WTC11 (cell line): Measurements from ENCODE around the gene CD244. TPM values are rescaled to one million over a fixed set of nuclear protein-coding genes. Genes with fewer than 3 reads are reported as not detected.

ENCODE experiments used
- ATAC-seq: fragments of 200-7000 bp; cut with Tn5 transposase; 2 replicates; pipeline ENCODE4 v1.10.0; 2021; ENCODE audit warnings: mild to moderate bottlenecking, moderate library complexity
- CTCF ChIA-PET: fragments of 300-600 bp; sonication (Branson Sonifier 250); formaldehyde crosslinking; loops from one replicate; lab custom pipeline; 2021; ENCODE audit warnings: antibody characterized with exemption; lab: Charles Lee
- POLR2A ChIA-PET: fragments of 350-600 bp; sonication (Branson Sonifier 250); formaldehyde crosslinking; loops from one replicate; lab custom pipeline; 2021; ENCODE audit warnings: antibody characterized with exemption; lab: Charles Lee
- DNase-seq: peaks from one replicate; pipeline ENCODE4 v3.0.0; 2021; ENCODE audit warnings: low spot score
- H3K27ac Mint-ChIP-seq: 2 replicates; pipeline ENCODE4 v1.8.0; 2021; ENCODE audit warnings: mixed read lengths
- H3K27me3 Mint-ChIP-seq: 2 replicates; pipeline ENCODE4 v1.8.0; 2021; ENCODE audit warnings: low read depth, mild to moderate bottlenecking, moderate library complexity, mixed read lengths
- H3K36me3 Mint-ChIP-seq: 2 replicates; pipeline ENCODE4 v1.8.0; 2021; ENCODE audit warnings: mixed read lengths
- H3K4me1 Mint-ChIP-seq: 2 replicates; pipeline ENCODE4 v1.8.0; 2022; ENCODE audit warnings: mixed read lengths
- H3K4me3 Mint-ChIP-seq: 2 replicates; pipeline ENCODE4 v1.8.0; 2021; ENCODE audit warnings: mild to moderate bottlenecking, moderate library complexity, mixed read lengths
- H3K9me3 Mint-ChIP-seq: 2 replicates; pipeline ENCODE4 v1.8.0; 2021; ENCODE audit warnings: mixed read lengths
- ATF1 ChIP-seq: sonication (generic); formaldehyde crosslinking; IDR thresholded peaks from 2 replicates; pipeline ENCODE4 v1.8.1; 2023; ENCODE audit warnings: mild to moderate bottlenecking, moderate library complexity, missing genetic modification reagents
- CREM ChIP-seq: sonication (generic); formaldehyde crosslinking; IDR thresholded peaks from 2 replicates; pipeline ENCODE4 v1.8.1; 2022; ENCODE audit warnings: mild to moderate bottlenecking, missing genetic modification reagents, moderate library complexity
- E2F4 ChIP-seq: sonication (generic); formaldehyde crosslinking; IDR thresholded peaks from 2 replicates; pipeline ENCODE4 v1.8.1; 2022; ENCODE audit warnings: low read depth, mild to moderate bottlenecking, moderate library complexity, missing genetic modification reagents, borderline replicate concordance
- ERG ChIP-seq: fragments of 250-450 bp; sonication (Bioruptor Pico); IDR thresholded peaks from 2 replicates; pipeline ENCODE4 v1.8.0; 2021; ENCODE audit warnings: mild to moderate bottlenecking
- ESRRA ChIP-seq: sonication (generic); formaldehyde crosslinking; IDR thresholded peaks from 2 replicates; pipeline ENCODE4 v1.8.1; 2022; ENCODE audit warnings: mild to moderate bottlenecking, missing genetic modification reagents, borderline replicate concordance
- FOXJ3 ChIP-seq: sonication (generic); formaldehyde crosslinking; IDR thresholded peaks from 2 replicates; pipeline ENCODE4 v1.9.0; 2021; ENCODE audit warnings: missing genetic modification reagents, mild to moderate bottlenecking, borderline replicate concordance
- GRHL2 ChIP-seq: fragments of 250-450 bp; sonication (Bioruptor Pico); IDR thresholded peaks from 2 replicates; pipeline ENCODE4 v1.8.0; 2022; ENCODE audit warnings: mild to moderate bottlenecking, moderate library complexity; ENCODE audit not compliant: insufficient replicate concordance, severe bottlenecking
- NR2C2 ChIP-seq: sonication (generic); formaldehyde crosslinking; IDR thresholded peaks from 2 replicates; pipeline ENCODE4 v1.8.0; 2022; ENCODE audit warnings: mild to moderate bottlenecking, missing genetic modification reagents
- RELA ChIP-seq: sonication (generic); formaldehyde crosslinking; IDR thresholded peaks from 2 replicates; pipeline ENCODE4 v1.8.1; 2022; ENCODE audit warnings: missing genetic modification reagents, mild to moderate bottlenecking, borderline replicate concordance
- SMAD3 ChIP-seq: sonication (generic); formaldehyde crosslinking; IDR thresholded peaks from 2 replicates; pipeline ENCODE4 v1.8.0; 2022; ENCODE audit warnings: missing genetic modification reagents, mild to moderate bottlenecking, borderline replicate concordance
- TEAD1 ChIP-seq: sonication (generic); formaldehyde crosslinking; IDR thresholded peaks from 2 replicates; pipeline ENCODE4 v1.8.0; 2022; ENCODE audit warnings: mild to moderate bottlenecking, missing genetic modification reagents
- TEAD4 ChIP-seq: sonication (generic); formaldehyde crosslinking; IDR thresholded peaks from 2 replicates; pipeline ENCODE4 v1.8.0; 2022; ENCODE audit warnings: mild to moderate bottlenecking, missing genetic modification reagents
- ZNF263 ChIP-seq: sonication (generic); formaldehyde crosslinking; IDR thresholded peaks from 2 replicates; pipeline ENCODE4 v1.8.1; 2022; ENCODE audit warnings: low read depth, mild to moderate bottlenecking, moderate library complexity, missing genetic modification reagents
- ZNF671 ChIP-seq: fragments of 250-450 bp; sonication (Bioruptor Pico); IDR thresholded peaks from 2 replicates; pipeline ENCODE4 v1.8.0; 2021; ENCODE audit warnings: mild to moderate bottlenecking
- total RNA-seq: library from RNA; stranded (reverse); gene quantifications from 3 replicates; pipeline ENCODE4 v1.2.3, GENCODE V29; 2021
- TF ChIP-seq, protein P1 (sequence below): sonication (generic); formaldehyde crosslinking; IDR thresholded peaks from 2 replicates; pipeline ENCODE4 v1.8.0; 2022; ENCODE audit warnings: missing genetic modification reagents
- TF ChIP-seq, protein P2 (sequence below): sonication (generic); formaldehyde crosslinking; IDR thresholded peaks from 2 replicates; pipeline ENCODE4 v1.8.0; 2023; ENCODE audit warnings: missing genetic modification reagents
- TF ChIP-seq, protein P3 (sequence below): sonication (generic); formaldehyde crosslinking; IDR thresholded peaks from 2 replicates; pipeline ENCODE4 v1.8.1; 2023; ENCODE audit warnings: mild to moderate bottlenecking, missing genetic modification reagents, moderate library complexity
- TF ChIP-seq, protein P4 (sequence below): sonication (generic); formaldehyde crosslinking; conservative IDR thresholded peaks from 2 replicates; pipeline ENCODE4 v1.8.1; 2023; ENCODE audit warnings: mild to moderate bottlenecking, low read depth, missing genetic modification reagents, moderate library complexity

The CD244 gene
- total RNA-seq, 1 experiment from 2014 or later: not detected

GRCh38 chr1:160866695-160867260 is 4.1 kb upstream of the CD244 start:
- DNase-seq: no peak
- Mint-ChIP-seq H3K27me3 (no peaks in the 10 kb centered on the region), H3K9me3 (no peaks in the 10 kb centered on the region), H3K36me3 (no peaks in the 10 kb centered on the region), H3K4me1 (peaks cover 15% of the 10 kb centered on the region), H3K4me3 (no peak overlapping the region), H3K27ac (no peak overlapping the region)
- ChIA-PET POLR2A (no interaction called here), CTCF (interaction anchor here (1.1 kb wide), 1 partner anchor 10 kb away, joined by 3 read pairs; no protein-coding TSS in a partner anchor)
- ATAC-seq: no peak
- no peak for TF ChIP-seq FOXJ3

GRCh38 chr1:160866001-160866694 is 3.5 kb upstream of the CD244 start:
- no peak for TF ChIP-seq ZNF671 (CRISPR knock-in tag)
- TF ChIP-seq, protein P1, sequence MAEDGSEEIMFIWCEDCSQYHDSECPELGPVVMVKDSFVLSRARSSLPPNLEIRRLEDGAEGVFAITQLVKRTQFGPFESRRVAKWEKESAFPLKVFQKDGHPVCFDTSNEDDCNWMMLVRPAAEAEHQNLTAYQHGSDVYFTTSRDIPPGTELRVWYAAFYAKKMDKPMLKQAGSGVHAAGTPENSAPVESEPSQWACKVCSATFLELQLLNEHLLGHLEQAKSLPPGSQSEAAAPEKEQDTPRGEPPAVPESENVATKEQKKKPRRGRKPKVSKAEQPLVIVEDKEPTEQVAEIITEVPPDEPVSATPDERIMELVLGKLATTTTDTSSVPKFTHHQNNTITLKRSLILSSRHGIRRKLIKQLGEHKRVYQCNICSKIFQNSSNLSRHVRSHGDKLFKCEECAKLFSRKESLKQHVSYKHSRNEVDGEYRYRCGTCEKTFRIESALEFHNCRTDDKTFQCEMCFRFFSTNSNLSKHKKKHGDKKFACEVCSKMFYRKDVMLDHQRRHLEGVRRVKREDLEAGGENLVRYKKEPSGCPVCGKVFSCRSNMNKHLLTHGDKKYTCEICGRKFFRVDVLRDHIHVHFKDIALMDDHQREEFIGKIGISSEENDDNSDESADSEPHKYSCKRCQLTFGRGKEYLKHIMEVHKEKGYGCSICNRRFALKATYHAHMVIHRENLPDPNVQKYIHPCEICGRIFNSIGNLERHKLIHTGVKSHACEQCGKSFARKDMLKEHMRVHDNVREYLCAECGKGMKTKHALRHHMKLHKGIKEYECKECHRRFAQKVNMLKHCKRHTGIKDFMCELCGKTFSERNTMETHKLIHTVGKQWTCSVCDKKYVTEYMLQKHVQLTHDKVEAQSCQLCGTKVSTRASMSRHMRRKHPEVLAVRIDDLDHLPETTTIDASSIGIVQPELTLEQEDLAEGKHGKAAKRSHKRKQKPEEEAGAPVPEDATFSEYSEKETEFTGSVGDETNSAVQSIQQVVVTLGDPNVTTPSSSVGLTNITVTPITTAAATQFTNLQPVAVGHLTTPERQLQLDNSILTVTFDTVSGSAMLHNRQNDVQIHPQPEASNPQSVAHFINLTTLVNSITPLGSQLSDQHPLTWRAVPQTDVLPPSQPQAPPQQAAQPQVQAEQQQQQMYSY (CRISPR knock-in tag): no peak
- TF ChIP-seq SMAD3 (CRISPR knock-in tag): no peak
- TF ChIP-seq E2F4: no peak
- no peak for TF ChIP-seq ZNF263 (CRISPR knock-in tag)
- no peak for TF ChIP-seq ERG (CRISPR knock-in tag)
- TF ChIP-seq, protein P2, sequence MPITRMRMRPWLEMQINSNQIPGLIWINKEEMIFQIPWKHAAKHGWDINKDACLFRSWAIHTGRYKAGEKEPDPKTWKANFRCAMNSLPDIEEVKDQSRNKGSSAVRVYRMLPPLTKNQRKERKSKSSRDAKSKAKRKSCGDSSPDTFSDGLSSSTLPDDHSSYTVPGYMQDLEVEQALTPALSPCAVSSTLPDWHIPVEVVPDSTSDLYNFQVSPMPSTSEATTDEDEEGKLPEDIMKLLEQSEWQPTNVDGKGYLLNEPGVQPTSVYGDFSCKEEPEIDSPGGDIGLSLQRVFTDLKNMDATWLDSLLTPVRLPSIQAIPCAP: no peak
- TF ChIP-seq ATF1 (CRISPR knock-in tag): no peak
- TF ChIP-seq ESRRA: no peak
- TF ChIP-seq RELA (CRISPR knock-in tag): no peak
- Mint-ChIP-seq H3K4me1 (peaks cover 9% of the 10 kb centered on the region), H3K4me3 (no peak overlapping the region), H3K36me3 (no peaks in the 10 kb centered on the region), H3K9me3 (no peaks in the 10 kb centered on the region), H3K27me3 (no peaks in the 10 kb centered on the region), H3K27ac (no peak overlapping the region)
- ATAC-seq (no peak), DNase-seq (no peak)
- ChIA-PET POLR2A (no interaction called here), CTCF (interaction anchor here (1.1 kb wide), 1 partner anchor 11 kb away, joined by 3 read pairs; no protein-coding TSS in a partner anchor)

- no peak overlapping the region for H3K4me3 Mint-ChIP-seq
- DNase-seq (no peak), ATAC-seq (no peak)
- ChIA-PET CTCF (interaction anchor here (1.5 kb wide), 1 partner anchor 89 kb away, joined by 8 read pairs; the partner anchor contains the start of gene ITLN2), POLR2A (no interaction called here)
- TF ChIP-seq NR2C2 (CRISPR knock-in tag): no peak
- TF ChIP-seq TEAD4 (CRISPR knock-in tag): no peak
- no peak for TF ChIP-seq CREM (CRISPR knock-in tag)
- TF ChIP-seq GRHL2 (CRISPR knock-in tag): no peak
- no peak for TF ChIP-seq TEAD1 (CRISPR knock-in tag)
- TF ChIP-seq, protein P3, sequence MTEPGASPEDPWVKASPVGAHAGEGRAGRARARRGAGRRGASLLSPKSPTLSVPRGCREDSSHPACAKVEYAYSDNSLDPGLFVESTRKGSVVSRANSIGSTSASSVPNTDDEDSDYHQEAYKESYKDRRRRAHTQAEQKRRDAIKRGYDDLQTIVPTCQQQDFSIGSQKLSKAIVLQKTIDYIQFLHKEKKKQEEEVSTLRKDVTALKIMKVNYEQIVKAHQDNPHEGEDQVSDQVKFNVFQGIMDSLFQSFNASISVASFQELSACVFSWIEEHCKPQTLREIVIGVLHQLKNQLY: no peak
- TF ChIP-seq, protein P4, sequence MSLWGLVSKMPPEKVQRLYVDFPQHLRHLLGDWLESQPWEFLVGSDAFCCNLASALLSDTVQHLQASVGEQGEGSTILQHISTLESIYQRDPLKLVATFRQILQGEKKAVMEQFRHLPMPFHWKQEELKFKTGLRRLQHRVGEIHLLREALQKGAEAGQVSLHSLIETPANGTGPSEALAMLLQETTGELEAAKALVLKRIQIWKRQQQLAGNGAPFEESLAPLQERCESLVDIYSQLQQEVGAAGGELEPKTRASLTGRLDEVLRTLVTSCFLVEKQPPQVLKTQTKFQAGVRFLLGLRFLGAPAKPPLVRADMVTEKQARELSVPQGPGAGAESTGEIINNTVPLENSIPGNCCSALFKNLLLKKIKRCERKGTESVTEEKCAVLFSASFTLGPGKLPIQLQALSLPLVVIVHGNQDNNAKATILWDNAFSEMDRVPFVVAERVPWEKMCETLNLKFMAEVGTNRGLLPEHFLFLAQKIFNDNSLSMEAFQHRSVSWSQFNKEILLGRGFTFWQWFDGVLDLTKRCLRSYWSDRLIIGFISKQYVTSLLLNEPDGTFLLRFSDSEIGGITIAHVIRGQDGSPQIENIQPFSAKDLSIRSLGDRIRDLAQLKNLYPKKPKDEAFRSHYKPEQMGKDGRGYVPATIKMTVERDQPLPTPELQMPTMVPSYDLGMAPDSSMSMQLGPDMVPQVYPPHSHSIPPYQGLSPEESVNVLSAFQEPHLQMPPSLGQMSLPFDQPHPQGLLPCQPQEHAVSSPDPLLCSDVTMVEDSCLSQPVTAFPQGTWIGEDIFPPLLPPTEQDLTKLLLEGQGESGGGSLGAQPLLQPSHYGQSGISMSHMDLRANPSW: no peak
- H3K36me3 Mint-ChIP-seq: no peaks in the 10 kb centered on the region
- H3K27ac Mint-ChIP-seq: no peak overlapping the region
- H3K27me3 Mint-ChIP-seq: no peaks in the 10 kb centered on the region
- H3K9me3 Mint-ChIP-seq: no peaks in the 10 kb centered on the region
- peaks cover 7% of the 10 kb centered on the region for H3K4me1 Mint-ChIP-seq
Observed at GRCh38 chr1:160865337-160865736, 2.6 kb upstream of the CD244 start.
